Activated naive CD8-positive, alpha-beta T cell (primary cell): ENCODE data around the gene MED16.
"Not testable (repeated sequence)": the region's sequence is repeated elsewhere in the genome, so short reads cannot be mapped to it uniquely, and the experiment has no call there.

Source experiments
- H3K27ac Mint-ChIP-seq: one replicate; pipeline ENCODE4 v1.8.0; 2021; ENCODE audit warnings: mixed read lengths
- H3K27me3 Mint-ChIP-seq: one replicate; pipeline ENCODE4 v1.8.0; 2021; ENCODE audit warnings: mixed read lengths
- H3K36me3 Mint-ChIP-seq: one replicate; pipeline ENCODE4 v1.8.0; 2021; ENCODE audit warnings: mixed read lengths
- H3K4me1 Mint-ChIP-seq: one replicate; pipeline ENCODE4 v1.8.0; 2021; ENCODE audit warnings: low read depth, mixed read lengths
- H3K4me3 Mint-ChIP-seq: one replicate; pipeline ENCODE4 v1.8.0; 2021; ENCODE audit warnings: mild to moderate bottlenecking, mixed read lengths
- H3K9me3 Mint-ChIP-seq: one replicate; pipeline ENCODE4 v1.8.0; 2021; ENCODE audit warnings: low read depth, mixed read lengths

The MED16 gene

DNA sequence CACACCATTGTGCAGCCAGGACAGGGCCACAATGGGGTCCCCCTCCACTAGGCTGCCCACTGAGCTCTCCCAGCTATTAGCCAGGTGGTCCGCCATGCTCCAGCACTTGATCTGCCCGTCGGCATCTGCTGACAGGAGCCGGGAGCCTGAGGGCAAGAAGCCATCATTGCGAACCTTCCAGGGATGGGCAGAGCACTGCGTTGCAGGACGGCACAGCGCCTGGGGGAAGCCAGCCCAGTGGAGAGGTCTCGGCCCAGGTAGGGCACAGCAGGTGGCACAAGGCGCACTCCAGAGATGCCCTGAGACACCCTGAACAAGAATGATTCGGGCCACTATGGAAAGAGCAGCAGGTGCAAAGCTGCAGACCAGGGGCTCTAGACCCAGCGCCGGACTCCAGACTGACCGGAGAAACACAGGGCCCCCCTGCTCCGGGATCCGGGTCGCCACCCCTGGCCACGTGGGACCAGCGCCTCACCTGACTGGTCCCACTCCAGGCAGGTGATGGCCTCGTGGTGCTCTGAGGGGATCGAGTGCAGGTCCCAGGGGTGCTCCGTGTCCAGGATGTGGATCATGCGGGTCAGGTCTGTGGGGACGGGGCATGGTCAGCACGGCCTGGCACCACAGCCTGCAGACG lies 3.2 kb downstream of the MED16 start:
- peak overlapping the region; percentile 41 for H3K4me3 Mint-ChIP-seq
- H3K4me1 Mint-ChIP-seq, result peaks cover 27% of the 10 kb centered on the region
- H3K27ac Mint-ChIP-seq, result peak overlapping the region; percentile 22

DNA sequence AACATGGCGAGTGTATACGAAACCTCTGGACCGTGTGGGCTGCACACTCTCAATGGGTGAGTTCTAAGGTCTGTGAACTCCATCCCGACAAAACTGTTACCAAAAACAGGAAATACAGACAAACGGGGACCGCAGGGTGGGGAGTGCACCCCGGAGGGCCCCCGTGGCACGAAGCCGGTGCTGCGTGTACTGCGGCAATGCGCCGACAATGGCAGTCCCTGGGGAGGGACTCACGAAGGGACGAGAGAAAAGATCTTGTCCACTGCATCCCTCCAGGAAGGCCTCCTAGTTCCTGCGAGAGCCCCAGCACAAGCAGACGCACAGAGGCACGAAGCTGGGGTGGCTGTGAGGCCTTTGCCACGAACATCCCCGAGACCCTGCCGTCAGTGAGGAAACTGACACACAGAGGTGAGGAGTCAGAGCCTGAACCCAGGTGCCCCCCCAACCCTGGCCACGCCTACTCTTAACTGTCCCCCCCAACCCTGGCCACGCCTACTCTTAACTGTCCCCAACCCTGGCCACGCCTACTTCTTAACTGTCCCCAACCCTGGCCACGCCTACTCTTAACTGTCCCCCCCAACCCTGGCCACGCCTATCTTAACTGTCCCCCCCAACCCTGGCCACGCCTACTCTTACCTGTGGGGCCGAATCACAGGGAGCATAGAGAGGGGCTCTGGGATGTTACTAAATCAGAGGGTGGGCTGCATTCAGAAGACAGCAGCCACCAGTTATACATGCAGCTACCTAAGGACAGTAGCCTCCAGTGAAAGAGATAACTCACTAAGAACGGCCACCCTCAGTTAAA lies 4.2 kb downstream of the MED16 start:
- Mint-ChIP-seq H3K4me3 (peak overlapping the region; percentile 44), H3K9me3 (no peaks in the 10 kb centered on the region), H3K27me3 (no peaks in the 10 kb centered on the region), H3K4me1 (peaks cover 27% of the 10 kb centered on the region), H3K36me3 (no peaks in the 10 kb centered on the region), H3K27ac (peak overlapping the region; percentile 70)

More for the DNA sequence above, 3.2 kb downstream of the MED16 start:
- Mint-ChIP-seq H3K27me3 (no peaks in the 10 kb centered on the region), H3K9me3 (no peaks in the 10 kb centered on the region), H3K36me3 (no peaks in the 10 kb centered on the region)

DNA sequence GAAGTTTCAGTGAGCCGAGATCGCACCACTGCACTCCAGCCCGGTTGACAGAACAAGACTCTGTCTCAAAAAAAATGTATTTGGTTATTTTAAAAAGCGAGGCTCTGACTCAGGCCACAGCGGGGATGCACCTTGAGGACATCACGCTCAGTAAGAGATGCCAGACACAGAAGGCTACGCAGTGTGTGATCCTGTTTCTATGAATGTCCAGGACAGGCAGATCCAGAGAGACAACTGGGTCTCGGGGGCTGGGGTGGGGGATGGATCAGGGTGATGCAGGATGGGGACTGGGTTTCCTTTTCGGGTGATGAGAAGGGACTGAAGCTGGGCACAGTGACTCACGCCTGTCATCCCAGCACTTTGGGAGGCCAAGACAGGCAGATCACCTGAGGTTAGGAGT lies 5.4 kb downstream of the MED16 start:
- H3K9me3 Mint-ChIP-seq, result no peaks in the 10 kb centered on the region
- H3K4me3 Mint-ChIP-seq, result no peak overlapping the region
- no peaks in the 10 kb centered on the region for H3K27me3 Mint-ChIP-seq
- H3K27ac Mint-ChIP-seq, result peak overlapping the region; percentile 64
- H3K36me3 Mint-ChIP-seq, result no peaks in the 10 kb centered on the region
- peaks cover 27% of the 10 kb centered on the region for H3K4me1 Mint-ChIP-seq

DNA sequence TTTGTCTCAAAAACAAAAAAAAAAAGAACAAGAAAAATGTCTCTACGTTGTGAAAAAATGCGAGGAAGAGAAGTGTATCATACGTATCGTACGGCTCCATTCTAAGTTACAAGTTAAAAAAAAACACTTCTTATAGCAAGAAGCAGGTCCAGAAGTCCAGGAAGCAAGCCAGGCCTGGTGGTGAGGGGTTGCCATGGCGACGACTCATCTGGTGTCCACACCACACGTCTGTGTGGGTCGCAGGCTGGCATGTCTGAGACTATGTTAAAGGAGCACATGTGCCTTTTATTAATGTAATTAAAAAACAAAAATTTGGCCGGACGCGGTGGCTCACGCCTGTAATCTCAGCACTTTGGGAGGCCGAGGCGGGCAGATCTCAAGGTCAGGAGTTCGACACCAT lies 5.9 kb downstream of the MED16 start:
- Mint-ChIP-seq H3K9me3 (no peaks in the 10 kb centered on the region), H3K4me1 (peaks cover 27% of the 10 kb centered on the region), H3K4me3 (no peak overlapping the region), H3K27ac (peak overlapping the region; percentile 66), H3K27me3 (no peaks in the 10 kb centered on the region), H3K36me3 (no peaks in the 10 kb centered on the region)

DNA sequence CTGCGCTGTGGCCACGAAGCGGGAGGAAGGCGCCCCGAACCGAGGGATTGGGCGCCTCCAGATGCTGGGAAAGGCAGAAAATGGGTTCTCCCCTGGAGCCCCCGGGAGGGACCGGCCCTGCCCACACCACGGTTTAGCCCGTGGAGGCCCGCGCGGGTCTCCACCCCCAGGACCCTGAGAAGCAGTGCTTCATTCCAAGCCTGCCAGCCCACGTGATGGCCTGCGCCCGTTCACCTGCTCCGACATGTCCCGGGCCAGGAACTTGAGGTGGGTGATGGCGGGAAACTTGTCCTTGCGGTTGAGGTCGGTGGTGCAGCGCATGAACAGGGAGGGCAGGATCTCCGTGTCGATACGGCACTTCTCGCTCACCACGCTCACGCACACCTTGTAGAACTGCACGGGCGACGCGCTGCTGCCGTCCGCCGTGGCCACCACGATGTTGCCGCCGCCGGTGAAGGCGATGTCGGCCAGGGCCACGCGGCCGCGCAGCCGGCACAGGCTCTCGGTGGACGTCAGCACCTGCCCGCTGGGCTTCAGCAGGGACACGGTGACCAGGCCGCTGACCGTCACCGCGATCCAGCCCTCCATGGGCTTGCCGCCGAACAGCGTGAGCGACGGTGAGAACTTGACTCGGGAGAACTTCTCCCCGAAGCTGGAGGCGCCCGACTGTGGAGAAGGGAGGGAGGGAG lies 7.3 kb downstream of the MED16 start:
- no peak overlapping the region for H3K27ac Mint-ChIP-seq
- no peaks in the 10 kb centered on the region for H3K36me3 Mint-ChIP-seq
- no peaks in the 10 kb centered on the region for H3K9me3 Mint-ChIP-seq
- no peaks in the 10 kb centered on the region for H3K27me3 Mint-ChIP-seq
- no peak overlapping the region for H3K4me3 Mint-ChIP-seq
- H3K4me1 Mint-ChIP-seq, result peaks cover 22% of the 10 kb centered on the region

DNA sequence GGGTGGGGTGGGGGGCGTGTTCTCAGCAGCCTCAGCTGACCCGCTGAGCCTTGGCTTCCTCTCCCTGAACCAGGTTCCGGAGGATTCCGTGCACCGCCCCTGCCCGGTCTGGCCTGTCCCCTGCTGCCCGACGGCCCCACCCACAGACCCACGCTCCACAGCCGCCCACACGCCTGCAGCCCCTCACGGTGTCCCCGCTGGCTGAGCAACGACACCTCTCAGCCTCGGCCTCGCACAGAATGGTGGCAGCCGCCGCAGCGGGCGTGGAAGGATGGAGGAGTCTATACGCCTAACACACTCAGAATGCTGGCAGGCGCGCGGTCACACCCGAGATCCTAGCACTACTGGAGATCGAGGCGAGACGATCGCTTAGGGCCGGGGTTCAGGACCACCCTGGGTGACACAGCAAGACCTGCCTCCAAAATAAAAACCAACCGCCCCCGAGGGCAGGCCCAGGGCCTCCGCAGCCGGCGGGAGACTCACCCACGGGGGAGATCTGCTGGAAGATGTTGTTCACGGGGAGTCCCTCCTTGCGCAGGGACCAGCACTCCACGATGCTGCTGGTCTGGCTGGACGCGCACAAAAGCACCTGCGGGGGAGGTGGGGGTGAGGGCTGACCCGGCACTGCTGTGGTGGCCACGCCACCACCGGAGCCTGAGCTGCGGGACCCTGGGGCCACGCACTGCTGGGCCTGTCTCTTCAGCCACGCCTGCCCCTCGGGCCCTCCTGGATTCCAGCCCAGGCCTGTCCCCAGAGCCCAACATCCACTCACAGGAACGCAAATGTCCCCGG lies 8.4 kb downstream of the MED16 start:
- Mint-ChIP-seq H3K27me3 (no peaks in the 10 kb centered on the region), H3K36me3 (no peaks in the 10 kb centered on the region), H3K9me3 (no peaks in the 10 kb centered on the region), H3K27ac (no peak overlapping the region), H3K4me3 (no peak overlapping the region), H3K4me1 (peaks cover 19% of the 10 kb centered on the region)

DNA sequence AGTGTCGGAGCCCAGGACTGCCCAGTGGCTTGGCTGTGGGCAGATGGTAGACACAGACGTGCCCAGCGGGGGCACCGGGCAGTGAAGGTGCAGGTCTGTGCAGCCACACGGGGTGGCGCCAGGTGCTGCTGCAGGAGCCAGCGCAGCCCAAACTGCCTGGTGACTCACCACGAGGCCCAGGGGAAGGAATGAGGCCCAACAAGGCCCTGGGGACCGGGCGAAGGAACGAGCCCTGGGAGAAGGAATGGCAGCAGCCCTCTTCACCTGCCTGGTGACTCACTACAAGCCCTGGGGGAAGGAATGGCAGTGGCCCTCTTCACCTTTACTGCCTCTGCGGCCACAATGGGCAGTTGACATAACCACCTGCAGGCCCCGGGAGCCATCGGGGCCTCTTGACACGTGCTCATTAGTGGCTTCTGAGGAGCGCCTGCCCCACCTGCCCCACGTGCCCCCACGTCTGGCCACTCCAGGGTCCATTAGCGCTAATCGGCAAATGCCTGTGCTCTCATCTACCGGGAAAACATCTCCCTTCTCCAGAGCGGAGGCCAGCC lies 9.3 kb downstream of the MED16 start:
- no peak overlapping the region for H3K4me3 Mint-ChIP-seq
- H3K9me3 Mint-ChIP-seq, result no peaks in the 10 kb centered on the region
- no peak overlapping the region for H3K27ac Mint-ChIP-seq
- no peaks in the 10 kb centered on the region for H3K36me3 Mint-ChIP-seq
- H3K4me1 Mint-ChIP-seq, result peaks cover 14% of the 10 kb centered on the region
- H3K27me3 Mint-ChIP-seq, result no peaks in the 10 kb centered on the region

DNA sequence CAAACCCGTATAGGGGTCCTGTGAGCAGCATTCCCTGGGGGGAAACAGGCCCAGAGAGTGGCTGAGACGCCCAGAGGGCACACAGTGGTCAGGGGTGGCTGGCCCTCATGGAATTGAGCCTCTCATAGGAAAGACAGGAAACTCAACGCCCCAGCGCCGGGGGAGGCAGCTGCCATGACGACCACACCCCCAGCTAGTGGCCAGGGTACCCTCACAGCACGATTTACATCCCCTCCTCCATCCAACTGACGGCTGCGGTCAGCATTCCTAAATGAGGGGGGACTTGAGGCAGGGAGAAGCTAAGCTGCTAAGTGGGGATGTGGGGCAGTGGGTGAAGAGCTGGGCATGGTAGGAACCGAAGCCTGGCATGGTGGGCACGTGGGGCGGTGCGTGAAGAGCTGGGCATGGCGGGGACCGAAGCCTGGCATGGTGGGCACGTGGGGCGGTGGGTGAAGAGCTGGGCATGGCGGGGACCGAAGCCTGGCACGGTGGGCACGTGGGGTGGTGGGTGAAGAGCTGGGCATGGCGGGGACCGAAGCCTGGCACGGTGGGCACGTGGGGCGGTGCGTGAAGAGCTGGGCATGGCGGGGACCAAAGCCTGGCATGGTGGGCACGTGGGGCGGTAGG lies 10.0 kb downstream of the MED16 start:
- Mint-ChIP-seq H3K27me3 (no peaks in the 10 kb centered on the region), H3K9me3 (no peaks in the 10 kb centered on the region), H3K36me3 (no peaks in the 10 kb centered on the region), H3K4me1 (peaks cover 9% of the 10 kb centered on the region), H3K27ac (no peak overlapping the region), H3K4me3 (no peak overlapping the region)

DNA sequence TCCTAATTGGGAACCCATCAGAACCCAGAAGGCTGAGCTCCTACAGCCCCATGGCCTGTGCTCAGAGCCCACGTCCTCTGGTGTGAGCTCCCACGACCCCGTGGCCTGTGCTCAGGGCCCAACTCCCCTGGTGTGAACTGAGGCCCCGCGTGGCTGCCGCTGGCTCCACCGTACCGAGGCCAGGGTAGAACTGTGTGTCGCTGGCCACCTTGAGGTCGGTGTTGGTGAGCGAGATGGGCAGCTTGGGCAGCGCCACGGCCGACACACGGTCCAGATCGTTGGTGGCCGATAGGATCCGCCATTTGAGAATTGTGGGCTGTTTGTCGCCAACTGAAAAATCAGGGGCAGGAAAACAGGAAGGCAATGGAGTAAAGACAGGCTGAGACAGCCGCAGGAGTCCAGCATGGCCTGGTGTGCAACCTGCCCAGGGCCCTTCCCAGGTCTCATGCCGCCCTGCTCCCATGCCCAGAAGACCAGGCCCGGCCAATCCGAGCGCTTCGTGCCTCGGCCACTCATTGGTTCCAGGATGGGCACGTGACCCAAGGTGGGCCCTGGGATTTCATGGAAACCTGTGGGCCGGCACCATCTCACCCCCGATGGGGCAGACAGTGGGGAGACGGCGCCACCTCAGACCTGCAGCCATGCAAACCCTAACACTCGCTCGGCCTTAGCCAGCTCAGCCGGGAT lies 11.5 kb downstream of the MED16 start:
- peaks cover 2% of the 10 kb centered on the region for H3K4me1 Mint-ChIP-seq
- no peak overlapping the region for H3K27ac Mint-ChIP-seq
- no peaks in the 10 kb centered on the region for H3K9me3 Mint-ChIP-seq
- H3K36me3 Mint-ChIP-seq, result no peaks in the 10 kb centered on the region
- no peak overlapping the region for H3K4me3 Mint-ChIP-seq
- H3K27me3 Mint-ChIP-seq, result no peaks in the 10 kb centered on the region

DNA sequence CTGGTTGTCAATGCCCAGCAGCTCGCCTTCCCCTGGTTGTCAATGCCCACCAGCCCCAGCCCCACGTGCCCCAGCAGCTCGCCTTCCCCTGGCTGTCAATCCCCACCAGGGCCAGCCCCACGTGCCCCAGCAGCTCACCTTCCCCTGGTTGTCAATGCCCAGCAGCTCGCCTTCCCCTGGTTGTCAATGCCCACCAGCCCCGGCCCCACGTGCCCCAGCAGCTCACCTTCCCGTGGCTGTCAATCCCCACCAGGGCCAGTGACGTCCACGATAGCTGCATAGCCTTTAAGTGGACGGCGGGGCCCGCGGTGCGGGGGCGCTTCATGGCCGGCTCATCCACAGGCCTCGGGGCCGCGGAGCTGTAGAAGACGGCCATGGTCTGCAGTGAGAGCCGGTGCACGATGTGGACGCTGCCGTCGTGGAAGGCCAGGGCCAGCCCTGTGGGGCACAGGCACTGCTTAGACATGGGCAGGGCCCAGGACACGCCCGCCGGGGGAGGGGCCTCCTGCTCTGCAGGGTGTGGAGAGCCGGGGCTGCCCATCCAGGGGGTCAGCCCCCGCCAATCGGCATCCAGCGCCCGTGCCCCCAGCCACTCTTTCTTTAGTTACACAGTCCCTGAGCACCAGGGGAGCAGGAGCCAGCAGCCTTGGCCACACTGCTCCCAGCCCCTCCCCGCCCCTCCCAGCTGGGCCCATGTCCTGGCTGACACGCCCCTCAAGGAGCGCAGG lies 13.1 kb downstream of the MED16 start:
- peaks cover 2% of the 10 kb centered on the region for H3K4me1 Mint-ChIP-seq
- H3K36me3 Mint-ChIP-seq, result no peaks in the 10 kb centered on the region

DNA sequence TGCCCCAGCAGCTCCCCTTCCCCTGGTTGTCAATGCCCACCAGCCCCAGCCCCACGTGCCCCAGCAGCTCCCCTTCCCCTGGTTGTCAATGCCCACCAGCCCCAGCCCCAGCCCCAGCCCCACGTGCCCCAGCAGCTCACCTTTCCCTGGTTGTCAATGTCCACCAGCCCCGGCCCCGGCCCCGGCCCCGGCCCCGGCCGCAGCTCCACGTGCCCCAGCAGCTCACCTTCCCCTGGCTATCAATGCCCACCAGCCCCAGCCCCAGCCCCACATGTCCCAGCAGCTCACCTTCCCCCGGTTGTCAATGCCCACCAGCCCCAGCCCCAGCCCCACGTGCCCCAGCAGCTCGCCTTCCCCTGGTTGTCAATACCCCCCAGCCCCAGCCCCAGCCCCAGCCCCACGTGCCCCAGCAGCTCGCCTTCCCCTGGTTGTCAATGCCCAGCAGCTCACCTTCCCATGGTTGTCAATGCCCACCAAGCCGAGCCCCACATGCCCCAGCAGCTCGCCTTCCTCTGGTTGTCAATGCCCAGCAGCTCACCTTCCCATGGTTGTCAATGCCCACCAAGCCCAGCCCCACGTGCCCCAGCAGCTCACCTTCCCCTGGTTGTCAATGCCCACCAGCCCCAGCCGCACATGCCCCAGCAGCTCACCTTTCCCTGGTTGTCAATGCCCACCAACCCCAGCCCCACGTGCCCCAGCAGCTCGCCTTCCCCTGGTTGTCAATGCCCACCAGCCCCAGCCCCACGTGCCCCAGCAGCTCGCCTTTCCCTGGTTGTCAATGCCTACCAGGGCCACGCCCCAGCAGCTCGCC lies 14.0 kb downstream of the MED16 start:
- H3K27me3 Mint-ChIP-seq, H3K27ac Mint-ChIP-seq, H3K4me1 Mint-ChIP-seq, H3K36me3 Mint-ChIP-seq, H3K9me3 Mint-ChIP-seq, H3K4me3 Mint-ChIP-seq: not testable (repeated sequence)

More for the DNA sequence above, 13.1 kb downstream of the MED16 start:
- H3K9me3 Mint-ChIP-seq, result no peaks in the 10 kb centered on the region
- H3K4me3 Mint-ChIP-seq, result no peak overlapping the region
- H3K27me3 Mint-ChIP-seq, result no peaks in the 10 kb centered on the region
- H3K27ac Mint-ChIP-seq, result no peak overlapping the region

DNA sequence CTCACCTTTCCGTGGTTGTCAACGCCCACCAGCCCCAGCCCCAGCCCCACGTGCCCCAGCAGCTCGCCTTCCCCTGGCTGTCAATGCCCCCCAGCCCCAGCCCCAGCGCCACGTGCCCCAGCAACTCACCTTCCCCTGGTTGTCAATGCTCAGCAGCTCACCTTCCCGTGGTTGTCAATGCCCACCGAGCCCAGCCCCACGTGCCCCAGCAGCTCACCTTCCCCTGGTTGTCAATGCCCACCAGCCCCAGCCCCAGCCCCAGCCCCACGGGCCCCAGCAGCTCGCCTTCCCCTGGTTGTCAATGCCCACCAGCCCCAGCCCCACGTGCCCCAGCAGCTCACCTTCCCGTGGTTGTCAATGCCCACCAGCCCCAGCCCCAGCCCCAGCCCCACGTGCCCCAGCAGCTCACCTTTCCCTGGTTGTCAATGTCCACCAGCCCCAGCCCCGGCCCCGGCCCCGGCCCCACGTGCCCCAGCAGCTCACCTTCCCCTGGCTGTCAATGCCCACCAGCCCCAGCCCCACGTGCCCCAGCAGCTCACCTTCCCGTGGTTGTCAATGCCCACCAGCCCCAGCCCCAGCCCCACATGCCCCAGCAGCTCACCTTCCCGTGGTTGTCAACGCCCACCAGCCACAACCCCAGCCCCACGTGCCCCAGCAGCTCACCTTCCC lies 14.9 kb downstream of the MED16 start:
- not testable (repeated sequence) for H3K9me3 Mint-ChIP-seq, H3K27ac Mint-ChIP-seq, H3K4me1 Mint-ChIP-seq, H3K27me3 Mint-ChIP-seq, H3K4me3 Mint-ChIP-seq, H3K36me3 Mint-ChIP-seq
